ENCODE results near the gene LAMA2.

DNA sequence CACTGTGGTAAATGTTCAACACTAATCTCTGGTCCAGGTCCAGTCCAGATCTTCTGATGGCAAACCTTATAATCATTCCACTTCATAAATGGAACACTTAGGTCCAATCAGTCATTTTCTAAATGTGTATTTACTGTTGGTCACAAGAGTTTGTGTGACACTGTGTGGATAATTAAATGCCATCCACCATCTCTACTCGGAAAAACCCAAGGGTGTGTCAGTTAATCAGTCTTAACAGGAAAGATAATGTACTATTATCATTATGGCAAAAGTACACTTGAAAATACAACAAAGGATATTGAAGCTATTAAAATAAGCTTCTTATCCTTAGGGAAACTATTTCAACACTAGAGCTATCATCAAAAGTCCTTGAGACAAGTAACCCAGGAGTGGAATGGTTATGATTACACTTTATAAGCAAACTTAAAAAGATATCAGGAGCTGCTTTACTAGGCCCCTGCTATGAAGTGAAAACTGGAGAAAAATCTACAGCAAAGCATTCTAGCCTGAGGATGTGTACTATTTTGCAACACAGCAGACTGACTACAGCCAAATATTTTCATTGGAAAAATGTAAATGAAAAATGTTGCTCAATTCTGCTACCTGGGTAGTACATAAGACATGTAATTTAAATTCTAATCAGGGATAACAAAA is 227.9 kb downstream of the LAMA2 start:
- TF ChIP-seq CTCF (IDR thresholded peaks at IDR 0.05; ENCODE audit: low read length), result no peak
- TF ChIP-seq EZH2 (IDR thresholded peaks at IDR 0.05; ENCODE audit: borderline replicate concordance, low read length), result no peak
